ENCODE measurements around the gene ATF6.

DNA sequence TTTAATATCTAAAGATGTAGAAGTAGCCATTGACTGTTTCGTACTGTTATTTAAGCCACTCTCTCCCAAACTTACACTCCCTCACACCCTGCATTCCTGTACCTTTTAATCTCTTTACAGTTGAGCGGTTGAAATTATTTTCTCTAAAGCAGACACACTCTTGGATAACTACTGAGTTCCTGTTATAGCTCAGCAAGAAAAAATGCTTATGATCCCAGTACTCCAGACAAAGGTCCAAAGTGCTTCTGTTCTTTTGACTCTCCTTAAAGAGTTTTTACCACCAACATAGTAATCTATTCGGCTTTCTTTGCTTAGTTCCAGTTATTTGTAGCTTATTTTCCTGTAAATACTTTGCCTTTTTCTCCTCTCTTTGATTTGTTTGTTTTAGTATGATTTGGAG lies 100.1 kb downstream of the ATF6 start:
- no peak for TF ChIP-seq POLR2A (IDR thresholded peaks at IDR 0.05)
- TF ChIP-seq, protein P1, sequence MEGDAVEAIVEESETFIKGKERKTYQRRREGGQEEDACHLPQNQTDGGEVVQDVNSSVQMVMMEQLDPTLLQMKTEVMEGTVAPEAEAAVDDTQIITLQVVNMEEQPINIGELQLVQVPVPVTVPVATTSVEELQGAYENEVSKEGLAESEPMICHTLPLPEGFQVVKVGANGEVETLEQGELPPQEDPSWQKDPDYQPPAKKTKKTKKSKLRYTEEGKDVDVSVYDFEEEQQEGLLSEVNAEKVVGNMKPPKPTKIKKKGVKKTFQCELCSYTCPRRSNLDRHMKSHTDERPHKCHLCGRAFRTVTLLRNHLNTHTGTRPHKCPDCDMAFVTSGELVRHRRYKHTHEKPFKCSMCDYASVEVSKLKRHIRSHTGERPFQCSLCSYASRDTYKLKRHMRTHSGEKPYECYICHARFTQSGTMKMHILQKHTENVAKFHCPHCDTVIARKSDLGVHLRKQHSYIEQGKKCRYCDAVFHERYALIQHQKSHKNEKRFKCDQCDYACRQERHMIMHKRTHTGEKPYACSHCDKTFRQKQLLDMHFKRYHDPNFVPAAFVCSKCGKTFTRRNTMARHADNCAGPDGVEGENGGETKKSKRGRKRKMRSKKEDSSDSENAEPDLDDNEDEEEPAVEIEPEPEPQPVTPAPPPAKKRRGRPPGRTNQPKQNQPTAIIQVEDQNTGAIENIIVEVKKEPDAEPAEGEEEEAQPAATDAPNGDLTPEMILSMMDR (IDR thresholded peaks at IDR 0.05), result no peak

Measured in testis (tissue), 2 donors.